GM04504 (cell line): ENCODE results near the gene FOXD1.
"Not testable (repeated sequence)": the region's sequence is repeated elsewhere in the genome, so short reads cannot be mapped to it uniquely, and the experiment has no call there.

Experiments
- DNase-seq: peaks from one replicate; pipeline ENCODE4 v3.0.0-alpha.2; 2012; ENCODE audit warnings: low read depth

FOXD1 gene

DNA sequence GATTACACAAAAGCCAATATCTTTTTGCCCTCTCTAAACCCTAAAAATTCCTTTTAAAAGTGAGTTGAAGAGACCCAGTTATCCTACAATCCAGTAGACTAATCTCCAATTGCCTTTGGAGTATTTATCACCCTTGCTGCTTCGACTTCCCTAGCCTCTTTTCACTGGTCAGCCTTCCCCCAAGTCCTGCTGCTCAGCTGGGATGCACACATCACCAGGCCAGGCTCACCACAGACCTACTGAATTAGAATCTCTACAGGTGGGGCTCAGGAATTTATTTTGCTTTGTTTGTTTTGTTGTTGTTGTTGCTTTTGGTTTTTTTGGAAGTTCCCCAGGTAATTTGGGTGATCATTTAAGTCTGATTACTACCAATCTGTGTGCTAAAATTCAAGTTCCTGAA is 11.6 kb upstream of the FOXD1 start:
- no peak for DNase-seq

DNA sequence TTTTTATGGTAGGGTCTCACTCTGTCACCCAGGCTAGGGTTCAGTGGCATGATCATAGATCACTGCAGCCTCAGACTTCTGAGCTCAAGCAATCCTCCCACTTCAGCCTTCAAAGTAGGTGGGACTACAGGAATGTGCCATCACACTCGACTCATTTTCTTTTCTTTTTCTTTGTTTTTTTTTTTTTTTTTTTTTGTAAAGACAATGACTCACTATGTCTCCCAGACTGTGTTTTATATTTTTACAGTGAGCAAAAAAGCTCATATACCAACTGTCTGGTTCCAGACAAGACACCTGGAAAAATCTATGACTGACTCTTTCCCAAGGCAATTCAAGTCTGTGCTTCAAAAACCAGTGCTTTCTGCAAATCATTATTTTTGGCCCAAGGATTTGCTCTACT is 10.8 kb upstream of the FOXD1 start:
- DNase-seq: no peak

DNA sequence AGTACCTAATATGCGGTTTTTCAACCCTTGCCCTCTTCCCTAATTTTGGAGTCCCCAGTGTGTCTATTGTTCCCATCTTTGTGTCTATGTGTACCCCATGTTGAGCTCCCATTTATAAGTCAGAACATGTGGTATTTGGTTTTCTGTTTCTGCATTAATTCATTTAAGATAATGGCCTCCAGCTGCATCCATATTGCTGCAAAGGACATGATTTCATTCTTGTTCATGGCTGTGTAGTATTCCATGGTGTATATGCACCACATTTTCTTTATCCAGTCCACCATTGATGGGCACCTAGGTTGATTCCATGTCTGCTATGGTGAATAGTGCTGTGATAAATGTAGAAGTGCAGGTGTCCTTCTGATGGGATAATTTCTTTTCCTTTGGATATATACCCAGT is 7.9 kb upstream of the FOXD1 start:
- not testable (repeated sequence) for DNase-seq

DNA sequence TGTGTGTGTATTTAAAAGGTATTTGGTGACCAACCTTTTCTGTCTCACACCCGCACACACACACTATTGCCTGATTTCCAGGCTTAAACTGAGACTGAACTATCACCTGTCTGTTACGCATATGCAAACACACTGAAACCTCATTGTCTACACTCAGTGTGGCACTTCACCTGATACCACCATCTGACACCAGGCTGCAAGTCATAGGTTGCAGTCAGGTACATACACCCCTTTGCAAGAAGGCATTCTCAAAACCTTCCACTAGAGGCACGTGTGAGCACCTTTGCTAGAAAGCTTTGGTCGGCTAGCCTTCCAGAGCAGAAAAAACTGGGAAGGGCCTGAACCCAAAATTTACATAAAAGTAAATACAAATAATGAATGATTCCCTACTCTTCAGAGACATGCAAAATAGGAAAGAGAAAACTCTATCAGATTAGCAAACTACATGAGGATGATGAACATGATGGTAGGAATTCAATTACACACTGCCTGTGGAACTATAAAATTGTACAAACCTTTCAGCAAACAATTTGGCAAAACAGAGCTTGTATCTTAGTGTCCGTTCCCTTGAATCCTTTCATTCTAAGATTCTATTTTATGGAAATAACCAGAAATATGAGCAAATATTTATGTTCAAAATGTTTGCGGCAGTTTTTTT is 5.9 kb upstream of the FOXD1 start:
- no peak for DNase-seq

DNA sequence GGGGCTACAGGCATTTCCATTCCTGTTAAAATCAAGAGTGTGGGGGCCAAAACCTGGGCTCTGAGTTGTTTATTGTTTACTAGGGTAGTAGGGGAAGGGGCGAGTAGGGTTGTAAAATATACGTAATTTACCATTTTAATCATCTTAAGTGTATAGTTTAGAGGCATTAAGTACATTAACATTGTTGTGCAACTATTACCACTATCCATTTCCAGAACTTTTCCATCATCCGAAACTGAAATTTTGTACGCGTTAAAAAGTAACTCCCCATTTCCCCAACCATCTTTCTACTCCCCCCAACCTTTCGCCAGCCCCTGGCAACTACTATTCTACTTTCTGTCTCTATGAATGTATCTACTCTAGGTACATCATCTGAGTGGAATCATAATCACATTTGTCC is 3.6 kb upstream of the FOXD1 start:
- no peak for DNase-seq

DNA sequence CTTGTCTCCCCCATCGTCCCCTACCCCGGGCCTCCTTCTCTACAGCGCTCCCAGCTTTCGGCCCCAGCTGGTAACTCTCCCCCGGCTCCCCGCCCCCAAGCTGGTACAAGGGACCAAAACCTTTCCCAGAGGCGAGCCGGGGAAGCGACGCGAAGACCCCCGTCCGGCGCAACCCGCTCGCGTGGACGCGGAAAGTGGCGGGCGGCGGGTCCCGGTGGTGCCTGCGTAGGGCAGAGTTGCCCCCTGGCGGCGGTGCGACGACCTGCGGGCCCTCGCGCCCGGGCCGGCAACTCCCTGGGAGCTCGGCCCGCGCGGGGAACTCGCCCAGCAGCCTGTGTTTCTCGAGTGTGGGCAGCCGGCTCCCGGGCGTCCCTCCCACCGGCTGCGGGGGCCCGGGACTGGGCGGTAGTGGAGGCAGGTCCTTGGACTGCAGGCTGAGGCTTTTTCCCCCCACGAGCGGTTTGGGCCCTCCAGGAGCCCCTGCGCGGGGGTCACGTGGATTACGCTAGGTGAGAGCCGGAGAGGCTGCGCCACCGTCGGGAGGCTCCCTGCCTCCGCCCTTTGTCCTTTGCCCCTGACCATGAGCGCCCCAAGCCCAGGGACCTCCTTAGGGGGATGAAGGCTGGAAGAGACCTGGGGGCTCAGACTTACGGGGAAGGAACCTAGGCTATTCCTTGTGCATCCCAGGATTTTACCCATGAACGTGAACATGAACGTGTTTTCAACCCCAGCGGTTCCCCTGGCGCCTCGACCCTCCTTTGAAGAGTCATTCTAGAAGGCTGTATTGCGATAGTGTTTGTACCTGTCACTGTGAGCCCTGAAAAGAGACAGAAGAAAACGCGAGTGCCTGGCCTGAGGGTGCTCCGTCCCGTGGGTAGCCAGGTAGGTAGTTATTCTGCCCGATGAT is 2.9 kb upstream of the FOXD1 start:
- DNase-seq: no peak

DNA sequence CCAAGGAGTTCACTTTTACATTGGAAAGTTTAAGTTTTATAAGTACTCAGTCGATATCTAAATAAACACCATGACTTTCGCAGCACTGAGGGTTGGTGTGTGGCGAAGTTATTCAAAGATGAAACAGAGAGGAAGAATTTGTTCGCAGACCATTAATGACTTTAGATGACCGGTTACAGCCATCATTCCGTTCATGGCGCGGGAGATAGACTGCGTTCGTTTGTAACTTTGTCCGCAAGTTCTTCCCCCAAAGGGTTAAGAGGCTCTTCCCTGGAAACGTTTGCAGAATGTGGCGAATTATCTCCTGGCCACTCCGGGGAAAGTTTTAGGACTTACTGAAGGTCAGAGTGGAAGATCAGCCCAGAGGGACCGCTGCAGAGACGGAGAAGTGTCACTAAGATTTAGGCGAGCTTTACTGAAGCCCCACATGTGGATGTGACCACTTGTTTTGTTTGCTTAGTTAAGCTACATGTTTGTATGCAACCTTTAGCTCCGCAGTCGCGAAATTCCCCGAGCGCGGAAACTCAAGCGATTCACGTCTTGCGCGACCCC is 2.2 kb upstream of the FOXD1 start:
- no peak for DNase-seq

DNA sequence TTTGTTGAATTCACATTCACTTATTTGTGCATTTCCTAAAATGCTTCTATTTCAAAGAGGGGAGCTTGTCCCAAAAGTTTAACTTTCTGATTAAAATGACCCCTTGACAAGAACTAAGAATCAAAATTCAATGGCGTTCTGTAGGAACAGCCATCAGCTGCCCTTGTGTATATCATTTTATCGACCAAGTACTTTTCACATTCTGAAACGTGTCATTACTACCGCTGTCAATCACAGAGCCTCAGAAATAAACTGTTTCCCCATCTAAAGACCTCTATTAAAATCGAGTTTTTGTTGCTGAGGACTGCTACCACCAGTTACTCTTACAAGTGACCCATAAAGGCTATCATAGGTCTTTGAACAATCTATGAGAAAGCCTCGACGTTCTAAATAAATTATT is 1.6 kb upstream of the FOXD1 start:
- no peak for DNase-seq

DNA sequence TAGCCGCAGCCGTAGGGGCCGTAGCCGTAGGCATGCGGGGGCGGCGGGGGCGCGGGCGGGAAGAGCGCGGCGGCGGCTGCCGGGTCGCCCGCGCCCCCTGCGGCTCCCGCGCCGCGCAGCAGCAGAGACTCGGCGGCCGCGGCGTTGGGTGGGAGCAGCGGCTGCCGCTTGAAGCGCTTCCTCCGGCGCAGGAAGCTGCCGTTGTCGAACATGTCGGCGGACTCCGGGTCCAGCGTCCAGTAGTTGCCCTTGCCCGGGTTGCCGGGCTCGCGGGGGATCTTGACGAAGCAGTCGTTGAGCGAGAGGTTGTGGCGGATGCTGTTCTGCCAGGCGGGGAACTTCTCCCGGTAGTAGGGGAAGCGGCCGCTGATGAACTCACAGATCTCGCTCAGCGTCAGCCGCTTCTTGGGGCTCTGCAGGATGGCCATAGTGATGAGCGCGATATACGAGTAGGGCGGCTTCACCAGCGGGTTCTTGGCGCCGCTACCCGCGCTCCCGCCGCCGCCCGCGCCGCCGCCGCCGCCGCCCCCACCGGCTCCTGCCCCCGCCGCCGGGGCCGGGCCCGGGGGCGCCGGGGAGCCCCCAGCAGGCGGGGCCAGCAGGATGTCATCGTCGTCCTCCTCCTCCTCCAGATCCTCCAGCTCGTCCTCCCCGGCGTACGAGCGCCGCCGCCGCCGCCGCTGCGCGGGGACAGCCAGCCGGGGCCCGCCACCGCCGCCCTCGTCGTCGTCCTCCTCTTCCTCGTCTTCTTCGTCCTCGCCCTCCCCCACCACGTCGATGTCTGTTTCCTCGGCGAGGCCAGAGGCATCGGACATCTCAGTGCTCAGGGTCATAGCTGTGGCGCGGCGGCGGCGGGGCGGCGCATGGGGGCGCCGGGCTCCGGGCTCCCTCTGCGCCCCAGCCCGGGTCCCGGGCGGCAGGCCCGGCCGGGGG is 781 bp downstream of the FOXD1 start:
- DNase-seq: no peak

DNA sequence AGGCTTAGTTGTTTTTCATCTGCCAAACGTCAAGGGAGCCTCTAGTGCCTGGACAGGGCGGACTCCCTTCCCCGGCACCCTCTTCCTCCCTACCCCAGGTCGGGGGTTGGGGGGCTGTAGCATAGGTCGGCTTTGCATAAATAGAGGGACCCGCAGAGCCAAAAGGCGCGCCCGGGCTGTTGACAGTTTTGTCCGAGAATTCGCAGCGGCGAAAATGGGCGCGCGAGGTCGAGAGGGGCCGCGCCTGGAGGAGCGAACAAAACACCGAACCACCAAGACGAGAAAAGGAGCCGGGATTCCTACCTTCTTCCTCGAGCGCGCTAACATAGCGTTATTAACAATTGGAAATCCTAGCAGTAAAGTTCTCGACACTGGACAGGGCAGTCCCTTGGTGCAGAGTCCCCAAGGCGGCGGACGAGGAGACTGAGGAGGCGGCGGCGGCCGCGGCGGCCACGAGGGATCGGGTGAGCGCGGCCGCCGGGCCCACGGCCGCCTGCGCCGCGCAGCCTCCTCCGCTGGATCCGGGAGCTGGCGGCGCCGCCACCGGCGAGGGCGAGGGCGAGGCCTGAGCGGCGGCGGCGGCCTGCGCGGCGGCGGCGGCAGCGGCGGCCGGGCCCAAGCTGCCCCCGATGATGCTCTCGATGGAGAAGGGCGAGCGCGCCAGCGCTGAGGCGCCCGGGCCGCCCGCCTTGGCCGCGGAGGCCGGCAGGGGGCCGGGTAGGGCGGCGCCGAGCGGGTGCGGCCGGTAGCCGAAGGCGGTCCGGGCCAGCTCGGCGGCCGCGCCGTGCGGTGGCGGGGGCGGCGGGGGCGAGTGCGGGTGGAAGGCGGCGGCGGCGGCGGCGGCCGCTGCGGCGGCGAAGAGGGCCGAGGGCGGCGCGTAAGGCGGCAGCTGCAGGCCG is 1.7 kb downstream of the FOXD1 start:
- DNase-seq: no peak

DNA sequence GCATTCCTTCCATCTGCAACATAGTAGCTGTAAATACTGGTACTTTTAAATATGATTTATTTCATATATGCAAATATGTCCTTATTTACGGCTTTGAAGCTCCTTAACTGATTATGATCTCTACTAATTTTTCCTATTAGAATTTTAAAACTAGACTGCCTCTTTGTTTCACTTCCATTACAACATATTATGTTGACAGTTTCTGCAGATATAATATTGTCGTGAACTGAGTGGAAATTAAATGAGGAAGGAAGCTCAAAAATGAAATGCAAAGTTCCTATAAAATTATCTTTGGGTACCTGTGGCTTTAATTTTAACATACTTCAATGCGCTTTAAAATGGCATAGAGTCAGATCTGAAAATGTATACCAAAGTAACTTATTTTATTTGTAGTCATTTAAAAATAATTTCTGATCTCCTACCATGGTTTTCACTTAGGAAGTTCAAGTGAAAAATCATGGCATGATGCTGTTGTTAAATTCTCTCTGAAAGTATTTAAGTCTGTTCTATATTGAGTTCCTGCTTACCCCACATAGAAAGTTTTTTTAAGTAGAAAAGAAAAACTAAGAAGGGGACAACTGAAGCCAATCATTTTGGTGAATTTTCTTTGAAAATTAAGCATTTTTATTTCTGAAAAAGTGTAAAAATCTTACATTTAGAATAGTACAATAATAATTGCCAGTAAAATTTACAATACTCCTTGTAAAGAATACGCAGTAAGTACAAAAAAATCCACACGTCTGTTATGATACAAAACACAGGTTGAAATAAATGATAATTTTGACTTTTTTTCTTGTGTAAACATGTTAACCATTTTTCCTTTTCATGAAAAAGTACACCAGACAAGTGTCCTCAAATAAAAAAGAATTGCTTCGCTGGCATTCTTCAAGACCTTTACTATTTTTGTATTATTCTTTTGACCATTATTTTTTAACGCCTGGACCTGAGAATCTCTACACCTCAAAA is 2.6 kb downstream of the FOXD1 start:
- DNase-seq: no peak

DNA sequence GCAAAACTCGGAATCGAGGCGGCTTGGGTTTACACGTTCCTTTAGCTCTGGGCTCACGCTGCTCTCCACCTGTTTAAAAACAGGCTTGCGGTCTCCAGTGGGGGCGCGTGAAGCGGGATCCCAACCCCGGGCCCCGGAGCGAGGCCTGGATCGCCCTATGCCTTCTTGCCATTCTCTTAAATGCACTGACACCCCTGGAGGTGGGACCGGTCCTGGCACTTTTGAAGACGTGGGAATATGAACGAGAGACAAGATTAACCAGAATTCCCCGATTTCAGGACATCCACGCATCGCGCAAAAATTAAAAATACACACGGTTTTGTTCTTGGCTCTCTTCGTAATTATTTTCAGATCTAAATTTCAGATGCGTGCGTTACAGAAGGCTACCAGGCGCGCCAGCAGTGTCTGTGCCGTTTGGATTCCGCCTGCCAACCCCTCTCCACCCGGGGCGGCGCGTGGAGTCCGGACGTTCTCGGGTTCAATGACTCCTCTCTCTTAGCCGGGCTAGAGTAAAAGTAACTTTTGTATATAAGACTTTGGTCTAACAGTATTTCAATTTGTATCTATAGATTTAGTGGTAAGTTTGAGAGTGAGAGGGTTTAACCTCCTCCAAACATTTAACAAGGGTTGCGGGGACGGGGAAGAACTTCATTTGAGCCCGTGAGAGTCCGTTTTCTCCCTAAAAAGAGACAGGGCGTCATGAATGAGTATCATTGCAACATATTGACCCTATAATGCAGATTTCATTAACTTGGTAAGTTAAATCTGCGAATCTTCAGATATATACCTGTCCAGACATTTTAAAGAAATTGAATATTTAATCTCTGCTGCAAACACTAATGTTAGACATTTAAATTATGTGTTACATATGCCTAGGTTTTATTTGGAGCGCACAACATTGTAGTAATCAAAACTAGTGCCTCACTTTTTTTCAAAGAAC is 3.8 kb downstream of the FOXD1 start:
- DNase-seq: no peak

DNA sequence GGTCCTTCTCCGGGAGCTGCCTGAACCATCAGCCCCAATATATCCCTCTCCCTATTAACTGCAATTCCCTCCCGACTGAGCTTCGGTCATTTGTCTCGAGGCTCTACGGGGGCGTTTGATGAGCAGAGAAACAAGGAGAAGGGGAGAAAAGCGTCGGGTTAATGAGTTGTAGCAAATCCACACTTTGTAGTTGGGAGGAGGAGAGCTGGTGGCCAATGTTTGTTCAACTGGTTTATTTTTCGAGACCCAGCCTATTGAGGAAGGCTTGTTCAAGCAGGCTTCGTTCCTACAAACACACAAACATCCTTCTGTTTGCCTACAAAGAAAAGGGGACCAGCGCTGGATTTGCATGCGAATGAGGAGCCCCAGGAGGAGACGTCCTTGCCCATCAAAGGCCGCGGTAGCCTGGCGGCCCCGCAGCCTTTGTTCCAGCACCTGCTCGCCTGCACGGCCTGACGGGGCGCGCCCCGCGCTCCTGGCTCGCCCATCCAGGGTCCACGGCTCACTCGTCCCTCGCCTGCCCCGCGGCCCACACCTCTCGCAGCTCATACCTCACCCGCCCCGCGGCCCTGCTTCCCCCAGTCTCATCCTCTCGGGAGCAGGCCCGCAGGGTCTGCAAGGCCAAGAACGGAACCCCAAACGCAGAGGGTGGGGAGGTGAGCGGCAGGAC is 4.6 kb downstream of the FOXD1 start:
- DNase-seq: no peak

DNA sequence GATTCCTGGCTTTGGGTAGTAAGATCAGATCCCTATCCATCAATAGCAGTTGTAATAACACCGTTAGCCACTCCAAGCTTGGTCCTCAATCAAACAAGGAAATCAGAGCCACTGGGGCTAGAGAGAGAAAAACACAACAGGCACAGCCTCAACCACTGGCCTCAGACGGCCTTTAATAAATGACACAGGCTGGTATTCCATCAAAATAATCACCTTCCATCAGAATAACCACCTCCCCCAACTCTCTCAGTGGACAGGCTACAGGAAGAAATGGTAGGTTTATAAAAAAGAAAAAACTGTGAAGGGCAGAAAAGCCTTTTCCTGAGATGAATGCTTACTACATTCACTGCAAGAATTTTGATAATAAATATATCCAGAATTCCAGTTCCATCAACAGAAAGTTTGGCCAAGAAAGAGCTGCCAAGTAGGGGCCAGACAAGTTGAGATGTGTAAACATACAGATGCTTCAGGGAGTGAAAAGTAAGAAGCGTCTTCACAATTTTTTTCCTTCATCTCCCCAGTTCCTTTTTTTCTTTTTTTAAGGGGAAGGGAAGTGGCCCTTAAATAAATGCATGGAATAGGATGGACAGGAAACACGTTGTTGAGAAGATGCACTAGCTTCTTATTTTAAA is 5.5 kb downstream of the FOXD1 start:
- DNase-seq: no peak

DNA sequence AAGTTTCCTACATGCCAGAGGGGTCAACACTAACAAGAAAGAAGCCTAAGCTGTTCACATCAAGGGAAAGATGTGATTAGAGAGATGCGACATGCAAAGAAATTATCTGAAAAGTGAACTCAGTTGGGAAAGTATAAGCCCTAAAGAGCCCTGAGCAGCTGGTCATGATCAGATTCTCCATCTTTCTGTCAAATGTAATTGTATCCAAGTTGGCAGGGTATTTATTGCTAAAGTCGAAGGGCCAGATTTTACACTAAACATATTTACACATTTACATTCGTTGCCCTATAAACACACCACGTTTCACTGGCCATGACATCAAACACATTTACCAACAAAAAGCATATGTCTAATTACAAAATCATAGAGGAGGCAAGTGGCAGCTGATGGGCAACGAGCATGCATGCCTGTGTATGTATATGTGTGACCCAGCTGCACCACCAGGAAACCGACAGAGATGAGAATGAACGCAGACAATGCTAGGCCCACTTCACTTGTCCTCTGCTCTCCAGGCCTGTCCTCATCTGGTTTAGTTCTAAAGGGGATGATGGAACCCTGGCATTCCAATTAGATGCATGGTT is 6.3 kb downstream of the FOXD1 start:
- DNase-seq: no peak

DNA sequence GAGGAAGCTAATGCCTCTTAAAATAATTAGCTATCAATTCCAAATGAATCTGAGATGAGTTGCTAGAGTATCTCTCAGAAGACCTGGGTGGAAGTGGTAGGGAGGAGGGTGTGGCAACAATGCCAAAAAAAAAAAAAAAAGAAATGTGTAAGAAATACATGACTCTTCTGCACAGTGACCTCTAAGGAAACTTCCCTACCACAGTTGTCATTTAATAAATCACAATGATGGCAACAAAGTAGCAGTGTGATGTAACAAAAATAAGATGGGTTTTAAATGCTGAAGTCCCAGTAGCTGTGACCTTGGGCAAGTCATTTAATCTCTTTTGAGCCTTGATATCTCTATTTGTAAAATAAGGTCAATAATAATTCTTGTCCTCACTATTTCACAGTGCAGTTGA is 7.2 kb downstream of the FOXD1 start:
- no peak for DNase-seq

DNA sequence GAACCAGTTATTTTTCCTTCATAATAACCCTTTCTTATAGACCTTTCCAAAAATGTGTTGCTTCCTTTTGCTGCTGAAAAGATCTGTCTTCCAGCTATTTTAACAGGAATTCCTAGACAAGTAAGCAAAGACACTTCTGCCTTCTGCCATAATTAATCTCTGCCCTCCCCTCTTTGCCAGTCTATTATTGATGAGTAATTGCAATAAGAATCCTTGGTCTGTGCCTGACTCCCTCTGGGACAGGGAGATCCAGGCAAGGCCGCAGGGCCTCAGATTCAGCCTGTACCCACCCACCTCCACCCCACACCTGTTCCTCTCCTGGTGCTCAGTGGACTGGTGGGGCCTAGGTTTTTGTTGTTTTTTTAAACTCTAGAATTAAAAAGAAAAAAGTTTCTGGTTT is 8.3 kb downstream of the FOXD1 start:
- no peak for DNase-seq
